Kidney (tissue), 14 donors: ENCODE data around the gene RPS4Y1. TPM values are rescaled to one million over a fixed set of nuclear protein-coding genes. Genes with fewer than 3 reads are reported as not detected.

Experiments
- DNase-seq, 5 donors: peaks; one replicate each; pipeline ENCODE4 v3.0.0-alpha.2; 2013 to 2020
- FAIRE-seq: peaks from 2 replicates; lab custom pipeline; 2012; peaks lifted over from hg19 to GRCh38; lab: Jason Lieb, UNC
- H3K27ac ChIP-seq, 2 donors: one replicate each; pipeline ENCODE4 v1.7.0; 2013; ENCODE audit warnings: low read depth in 2 of 2, low read length in 2 of 2, inconsistent platforms in 1 of 2
- H3K27me3 ChIP-seq: one replicate; pipeline ENCODE4 v1.7.1; 2013; ENCODE audit warnings: low read length, inconsistent platforms; ENCODE audit not compliant: control insufficient read depth, insufficient read depth
- H3K36me3 ChIP-seq, 3 donors: one replicate each; pipeline versions ENCODE4 v1.7.0 to v1.7.1; 2013; ENCODE audit warnings: low read length in 3 of 3, control low read depth in 1 of 3, inconsistent platforms in 1 of 3; ENCODE audit not compliant: insufficient read depth in 3 of 3, control insufficient read depth in 2 of 3
- H3K4me1 ChIP-seq, 3 donors: one replicate each; pipeline versions ENCODE4 v1.7.0 to v1.7.1; 2013; ENCODE audit warnings: low read length in 3 of 3, inconsistent platforms in 1 of 3, low read depth in 1 of 3; ENCODE audit not compliant: control insufficient read depth in 2 of 3, insufficient read depth in 2 of 3
- H3K4me3 ChIP-seq, 3 donors: one replicate each; pipeline versions ENCODE4 v1.7.0 to v1.8.1; 2013; ENCODE audit warnings: low read length in 3 of 3, control low read depth in 1 of 3, inconsistent platforms in 1 of 3
- H3K9ac ChIP-seq, 3 donors: one replicate each; pipeline versions ENCODE4 v1.7.0 to v1.7.1; 2013; ENCODE audit warnings: low read length in 3 of 3, control low read depth in 1 of 3, inconsistent platforms in 1 of 3
- H3K9me3 ChIP-seq, 3 donors: one replicate each; pipeline versions ENCODE4 v1.7.0 to v1.7.1; 2013; ENCODE audit warnings: low read length in 3 of 3, control low read depth in 1 of 3, inconsistent platforms in 1 of 3; ENCODE audit not compliant: control insufficient read depth in 2 of 3, insufficient read depth in 1 of 3
- intact Hi-C: fragments of 100-400 bp; cut with DNase I; formaldehyde crosslinking; loops from one replicate; pipeline ENCODE4 v1.11.1; 2022
- polyA plus RNA-seq: library from polyadenylated mRNA; stranded (reverse); fragments of 350-450 nt; fragmentation: Illumina TruSeq; extraction: RNeasy Lipid Tissue Mini Kit (QIAGEN cat#74804); gene quantifications from one replicate; pipeline ENCODE4 v1.2.3, GENCODE V29; 2014; ENCODE audit warnings: low read depth, low replicate concordance; ENCODE audit not compliant: insufficient read depth
- total RNA-seq: library from RNA; stranded (reverse); fragmentation: NEBNext Ultra II Directional; extraction: Animal tissue kit (Norgen Biotek cat#: 25700); gene quantifications from one replicate; pipeline ENCODE4 v1.2.1, GENCODE V29; 2021
- TF ChIP-seq, protein P1 (sequence below): IDR thresholded peaks from 3 replicates; pipeline ENCODE4 v1.5.1; 2012; ENCODE audit warnings: mild to moderate bottlenecking, moderate library complexity, borderline replicate concordance; ENCODE audit not compliant: insufficient read depth; ENCODE audit errors: extremely low read depth
- donor health status: control.
- donor health status: control.
- donor health status: control.
- donor health status: control.
- donor health status: control.
- donor health status: DM: yes; HTN: yes; CAD: no.
- donor health status: Normal renal cell carcinoma (clear cell type).

Gene RPS4Y1
- total and polyA plus RNA-seq, 2 donors from 2014 or later: 602 TPM; not detected in 1

DNA sequence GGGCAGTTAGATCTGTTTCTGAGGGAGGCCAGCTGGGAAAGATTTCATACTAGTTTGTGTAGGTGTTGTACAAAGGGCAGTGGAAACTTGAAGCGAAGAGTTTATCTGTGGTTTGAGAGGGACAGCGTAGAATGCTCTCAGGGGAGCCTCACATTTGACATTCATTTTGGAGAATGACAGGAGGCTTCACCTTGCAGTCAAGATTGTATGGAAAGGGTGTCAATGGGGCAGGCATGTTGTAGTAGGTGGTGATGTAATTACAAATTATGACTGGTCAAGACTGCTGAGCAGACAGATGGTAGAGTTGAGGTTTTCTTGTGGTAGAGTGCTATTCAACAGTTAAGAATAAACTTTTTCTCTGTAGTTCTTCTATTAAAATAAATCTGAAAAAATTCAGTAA lies 7.0 kb downstream of the RPS4Y1 start:
- H3K27me3 ChIP-seq: no peaks in the 10 kb centered on the region
- TF ChIP-seq, protein P1, sequence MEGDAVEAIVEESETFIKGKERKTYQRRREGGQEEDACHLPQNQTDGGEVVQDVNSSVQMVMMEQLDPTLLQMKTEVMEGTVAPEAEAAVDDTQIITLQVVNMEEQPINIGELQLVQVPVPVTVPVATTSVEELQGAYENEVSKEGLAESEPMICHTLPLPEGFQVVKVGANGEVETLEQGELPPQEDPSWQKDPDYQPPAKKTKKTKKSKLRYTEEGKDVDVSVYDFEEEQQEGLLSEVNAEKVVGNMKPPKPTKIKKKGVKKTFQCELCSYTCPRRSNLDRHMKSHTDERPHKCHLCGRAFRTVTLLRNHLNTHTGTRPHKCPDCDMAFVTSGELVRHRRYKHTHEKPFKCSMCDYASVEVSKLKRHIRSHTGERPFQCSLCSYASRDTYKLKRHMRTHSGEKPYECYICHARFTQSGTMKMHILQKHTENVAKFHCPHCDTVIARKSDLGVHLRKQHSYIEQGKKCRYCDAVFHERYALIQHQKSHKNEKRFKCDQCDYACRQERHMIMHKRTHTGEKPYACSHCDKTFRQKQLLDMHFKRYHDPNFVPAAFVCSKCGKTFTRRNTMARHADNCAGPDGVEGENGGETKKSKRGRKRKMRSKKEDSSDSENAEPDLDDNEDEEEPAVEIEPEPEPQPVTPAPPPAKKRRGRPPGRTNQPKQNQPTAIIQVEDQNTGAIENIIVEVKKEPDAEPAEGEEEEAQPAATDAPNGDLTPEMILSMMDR: no peak
- H3K9me3 ChIP-seq: no peaks in the 10 kb centered on the region
- no peak for FAIRE-seq
- peaks cover 0 to 35% (median 26%) of the 10 kb centered on the region in 3 donors for H3K36me3 ChIP-seq
- DNase-seq: no peak
- intact Hi-C loops: no loop called here
- no peaks in the 10 kb centered on the region for H3K4me1 ChIP-seq
- no peak overlapping the region for H3K4me3 ChIP-seq
- no peak overlapping the region for H3K9ac ChIP-seq
- no peak overlapping the region for H3K27ac ChIP-seq

DNA sequence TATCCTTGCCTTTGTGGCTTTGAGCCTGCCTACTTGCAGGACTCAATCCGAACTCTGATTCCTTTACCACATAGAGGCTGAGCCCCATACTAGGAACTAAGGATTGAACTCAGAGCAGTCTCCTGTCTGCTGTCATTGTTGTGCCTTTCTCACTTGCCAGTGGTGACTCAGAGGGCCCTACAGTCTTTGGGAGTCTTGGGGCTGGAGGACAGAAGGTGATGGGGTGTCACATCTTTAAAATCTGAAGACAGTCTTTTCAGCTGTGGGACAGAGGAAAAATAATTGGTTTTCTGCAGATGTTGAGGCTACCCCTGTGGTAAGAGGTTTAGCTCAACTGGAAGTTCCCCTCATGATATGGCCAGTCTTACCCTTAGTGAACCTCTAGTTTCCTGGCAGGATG lies 8.0 kb downstream of the RPS4Y1 start:
- H3K27ac ChIP-seq: no peak overlapping the region
- H3K4me1 ChIP-seq: no peaks in the 10 kb centered on the region
- no peaks in the 10 kb centered on the region for H3K27me3 ChIP-seq
- intact Hi-C loops: no loop called here
- DNase-seq: no peak
- no peak for FAIRE-seq
- no peak overlapping the region for H3K9ac ChIP-seq
- H3K9me3 ChIP-seq: no peaks in the 10 kb centered on the region
- peaks cover 0 to 39% (median 24%) of the 10 kb centered on the region in 3 donors for H3K36me3 ChIP-seq
- H3K4me3 ChIP-seq: no peak overlapping the region
- TF ChIP-seq, protein P1: no peak

DNA sequence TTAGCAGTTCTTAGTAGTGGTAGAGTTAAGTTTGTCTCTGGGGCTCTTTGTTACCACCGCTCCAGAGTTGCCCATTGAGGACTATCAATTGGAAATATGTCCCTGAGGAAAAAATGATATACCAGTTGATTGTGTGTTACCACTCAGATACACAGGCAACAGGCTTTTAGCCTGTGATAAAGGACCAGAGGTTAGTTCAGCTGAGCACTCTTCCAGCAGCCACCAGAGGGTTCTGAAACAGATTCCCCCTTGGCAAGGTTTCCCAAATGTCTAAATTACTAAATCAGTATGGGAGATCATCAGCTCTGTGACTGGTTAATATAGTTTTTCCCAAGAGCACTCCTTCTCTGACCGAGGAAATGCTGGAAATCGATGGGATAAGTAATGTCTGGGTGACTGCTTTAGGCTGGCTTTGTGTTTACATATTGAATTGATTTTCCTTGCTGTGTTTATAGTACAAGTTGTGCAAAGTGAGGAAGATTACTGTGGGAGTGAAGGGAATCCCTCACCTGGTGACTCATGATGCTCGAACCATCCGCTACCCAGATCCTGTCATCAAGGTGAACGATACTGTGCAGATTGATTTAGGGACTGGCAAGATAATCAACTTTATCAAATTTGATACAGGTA lies 12.9 kb downstream of the RPS4Y1 start:
- no peak for DNase-seq
- TF ChIP-seq, protein P1: no peak
- H3K27me3 ChIP-seq: no peaks in the 10 kb centered on the region
- FAIRE-seq: no peak
- H3K36me3 ChIP-seq: peaks cover 0 to 17% (median 5%) of the 10 kb centered on the region in 3 donors
- no peak overlapping the region for H3K27ac ChIP-seq
- no peaks in the 10 kb centered on the region for H3K4me1 ChIP-seq
- no peaks in the 10 kb centered on the region for H3K9me3 ChIP-seq
- intact Hi-C loops: no loop called here
- H3K9ac ChIP-seq: no peak overlapping the region
- H3K4me3 ChIP-seq: no peak overlapping the region

- Histone ChIP-seq H3K9me3 (no peaks in the 10 kb centered on the region), H3K27me3 (no peaks in the 10 kb centered on the region), H3K36me3 (peaks cover 0 to 11% (median 3%) of the 10 kb centered on the region in 3 donors), H3K27ac (no peak overlapping the region), H3K9ac (no peak overlapping the region), H3K4me1 (no peaks in the 10 kb centered on the region), H3K4me3 (no peak overlapping the region)
- TF ChIP-seq, protein P1: no peak
- DNase-seq (no peak), FAIRE-seq (no peak)
- intact Hi-C loops: no loop called here
Measured at GRCh38 chrY:2857068-2857467, 15.7 kb downstream of the RPS4Y1 start.
